ENCODE results near the gene LRRC15. TPM values are rescaled to one million over a fixed set of nuclear protein-coding genes. Genes with fewer than 3 reads are reported as not detected.

Gene LRRC15
- total RNA-seq, 1 donor = 3.6 TPM

- Histone ChIP-seq H3K4me1 (ENCODE audit: insufficient read depth, low read length) (no peaks in the 10 kb centered on the region), H3K79me2 (ENCODE audit: insufficient read depth, low read length) (no peaks in the 10 kb centered on the region), H3K36me3 (ENCODE audit: insufficient read depth, low read length) (no peaks in the 10 kb centered on the region), H3K9me3 (ENCODE audit: low read depth, low read length) (no peaks in the 10 kb centered on the region), H3K4me3 (ENCODE audit: insufficient read depth, low read length) (no peak overlapping the region), H3K27ac (ENCODE audit: low read depth, low read length) (no peak overlapping the region), H3K27me3 (ENCODE audit: insufficient read depth, low read length) (peaks cover 9% of the 10 kb centered on the region), H3K4me2 (ENCODE audit: insufficient read depth, low read length) (no peak overlapping the region), H4K20me1 (ENCODE audit: insufficient read depth, low read length) (no peaks in the 10 kb centered on the region), H2AFZ (ENCODE audit: low read length) (no peak overlapping the region)
- TF ChIP-seq CTCF (IDR thresholded peaks at IDR 0.05; ENCODE audit: extremely low read depth, low read depth, low read length) = no peak
- DNase-seq (ENCODE audit: insufficient read length, low spot score, missing footprints) = no peak
Observed at GRCh38 chr3:194379651-194380050, 10.1 kb upstream of the LRRC15 start.

DNA sequence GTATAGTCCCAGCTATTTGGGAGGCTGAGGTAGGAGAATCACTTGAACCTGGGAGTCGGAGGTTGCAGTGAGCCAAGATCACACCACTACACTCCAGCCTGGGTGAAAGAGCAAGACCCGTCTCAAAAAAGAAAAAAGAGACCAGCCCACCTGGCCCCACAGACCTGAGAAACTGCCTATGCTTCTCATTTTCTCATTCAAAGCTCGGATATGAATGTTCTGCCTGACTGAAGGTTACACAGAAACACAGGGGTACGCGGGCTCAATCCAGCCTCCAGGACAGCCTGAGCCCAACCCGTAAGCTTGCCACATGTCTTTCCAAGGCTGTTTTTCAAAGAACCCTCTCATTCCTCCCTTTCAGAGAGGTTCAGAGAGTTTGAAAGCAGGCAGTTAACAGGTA, 9.7 kb upstream of the LRRC15 start:
- Histone ChIP-seq H3K79me2 (ENCODE audit: insufficient read depth, low read length) (no peaks in the 10 kb centered on the region), H3K27me3 (ENCODE audit: insufficient read depth, low read length) (peaks cover 9% of the 10 kb centered on the region), H2AFZ (ENCODE audit: low read length) (no peak overlapping the region), H3K4me1 (ENCODE audit: insufficient read depth, low read length) (no peaks in the 10 kb centered on the region), H3K27ac (ENCODE audit: low read depth, low read length) (no peak overlapping the region), H3K4me2 (ENCODE audit: insufficient read depth, low read length) (no peak overlapping the region), H4K20me1 (ENCODE audit: insufficient read depth, low read length) (no peaks in the 10 kb centered on the region), H3K9me3 (ENCODE audit: low read depth, low read length) (no peaks in the 10 kb centered on the region), H3K36me3 (ENCODE audit: insufficient read depth, low read length) (no peaks in the 10 kb centered on the region), H3K4me3 (ENCODE audit: insufficient read depth, low read length) (no peak overlapping the region)
- DNase-seq (ENCODE audit: insufficient read length, low spot score, missing footprints) = no peak
- no peak for TF ChIP-seq CTCF (IDR thresholded peaks at IDR 0.05; ENCODE audit: extremely low read depth, low read depth, low read length)

DNA sequence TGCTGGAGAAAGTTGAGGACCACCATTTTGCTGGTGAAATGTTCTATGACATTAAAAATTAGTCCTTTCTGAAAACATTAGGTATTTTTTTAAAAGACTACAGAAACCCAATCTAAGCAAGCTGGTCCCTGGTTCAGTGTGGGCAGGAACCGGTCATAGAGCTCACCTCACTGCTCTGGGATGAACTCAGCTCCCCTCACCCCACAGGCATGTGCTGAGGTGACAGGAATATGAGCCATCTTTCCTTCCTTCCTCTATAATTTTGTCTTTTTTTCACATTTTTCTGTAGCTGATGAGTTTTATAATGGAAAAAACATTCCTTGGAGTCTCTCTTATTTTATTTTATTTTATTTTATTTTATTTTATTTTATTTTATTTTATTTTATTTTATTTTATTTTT, 8.2 kb upstream of the LRRC15 start:
- no peak for DNase-seq (ENCODE audit: insufficient read length, low spot score, missing footprints)
- H3K4me3 ChIP-seq (ENCODE audit: insufficient read depth, low read length) = no peak overlapping the region
- H3K27me3 ChIP-seq (ENCODE audit: insufficient read depth, low read length) = peaks cover 9% of the 10 kb centered on the region
- no peaks in the 10 kb centered on the region for H3K79me2 ChIP-seq (ENCODE audit: insufficient read depth, low read length)
- no peak overlapping the region for H3K27ac ChIP-seq (ENCODE audit: low read depth, low read length)
- H2AFZ ChIP-seq (ENCODE audit: low read length) = no peak overlapping the region
- H3K36me3 ChIP-seq (ENCODE audit: insufficient read depth, low read length) = no peaks in the 10 kb centered on the region
- H3K4me1 ChIP-seq (ENCODE audit: insufficient read depth, low read length) = no peaks in the 10 kb centered on the region
- TF ChIP-seq CTCF (IDR thresholded peaks at IDR 0.05; ENCODE audit: extremely low read depth, low read depth, low read length) = no peak
- no peak overlapping the region for H3K4me2 ChIP-seq (ENCODE audit: insufficient read depth, low read length)
- H4K20me1 ChIP-seq (ENCODE audit: insufficient read depth, low read length) = no peaks in the 10 kb centered on the region
- no peaks in the 10 kb centered on the region for H3K9me3 ChIP-seq (ENCODE audit: low read depth, low read length)

DNA sequence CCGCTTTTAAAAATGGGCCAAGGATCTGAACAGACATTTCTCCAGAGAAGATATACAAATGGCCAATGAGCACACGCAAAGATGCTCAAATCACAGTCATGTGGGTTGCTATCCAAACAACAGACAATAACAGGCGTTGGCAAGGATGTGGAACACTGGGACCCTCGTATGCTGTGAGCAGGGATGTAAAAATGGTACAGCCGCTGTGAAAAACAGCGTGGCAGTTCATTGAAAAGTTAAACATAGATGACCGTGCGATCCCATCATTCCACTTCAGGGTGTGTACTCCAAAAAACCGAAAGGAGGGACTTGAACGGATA, 6.7 kb upstream of the LRRC15 start:
- no peak for DNase-seq (ENCODE audit: insufficient read length, low spot score, missing footprints)
- Histone ChIP-seq H3K9me3 (ENCODE audit: low read depth, low read length) (no peaks in the 10 kb centered on the region), H3K36me3 (ENCODE audit: insufficient read depth, low read length) (no peaks in the 10 kb centered on the region), H2AFZ (ENCODE audit: low read length) (no peak overlapping the region), H3K27me3 (ENCODE audit: insufficient read depth, low read length) (peaks cover 9% of the 10 kb centered on the region), H3K4me1 (ENCODE audit: insufficient read depth, low read length) (no peaks in the 10 kb centered on the region), H3K79me2 (ENCODE audit: insufficient read depth, low read length) (no peaks in the 10 kb centered on the region), H4K20me1 (ENCODE audit: insufficient read depth, low read length) (no peaks in the 10 kb centered on the region), H3K27ac (ENCODE audit: low read depth, low read length) (no peak overlapping the region), H3K4me3 (ENCODE audit: insufficient read depth, low read length) (no peak overlapping the region), H3K4me2 (ENCODE audit: insufficient read depth, low read length) (no peak overlapping the region)
- TF ChIP-seq CTCF (IDR thresholded peaks at IDR 0.05; ENCODE audit: extremely low read depth, low read depth, low read length) = no peak
